ES-I3 (cell line): Measurements from ENCODE around the gene PARK7.

ENCODE experiments used
- H3K36me3 ChIP-seq: 2 replicates; pipeline ENCODE4 v1.6.1; 2013; ENCODE audit warnings: mild to moderate bottlenecking, low read length, control low read depth, moderate library complexity; ENCODE audit not compliant: insufficient read depth
- H3K4me1 ChIP-seq: 2 replicates; pipeline ENCODE4 v1.6.1; 2013; ENCODE audit warnings: mild to moderate bottlenecking, control low read depth, low read length; ENCODE audit not compliant: insufficient read depth
- H3K9ac ChIP-seq: 2 replicates; pipeline ENCODE4 v1.6.1; 2013; ENCODE audit warnings: low read depth, mild to moderate bottlenecking, low read length, moderate library complexity
- H3K9me3 ChIP-seq: 2 replicates; pipeline ENCODE4 v1.6.1; 2013; ENCODE audit warnings: mild to moderate bottlenecking, low read length, moderate library complexity; ENCODE audit not compliant: control insufficient read depth, insufficient read depth

The PARK7 gene

GRCh38 chr1:8015809-8016165 is 54.3 kb downstream of the PARK7 start:
- Histone ChIP-seq H3K9me3 (no peaks in the 10 kb centered on the region), H3K36me3 (peaks cover 24% of the 10 kb centered on the region), H3K4me1 (peaks cover 48% of the 10 kb centered on the region), H3K9ac (no peak overlapping the region)

DNA sequence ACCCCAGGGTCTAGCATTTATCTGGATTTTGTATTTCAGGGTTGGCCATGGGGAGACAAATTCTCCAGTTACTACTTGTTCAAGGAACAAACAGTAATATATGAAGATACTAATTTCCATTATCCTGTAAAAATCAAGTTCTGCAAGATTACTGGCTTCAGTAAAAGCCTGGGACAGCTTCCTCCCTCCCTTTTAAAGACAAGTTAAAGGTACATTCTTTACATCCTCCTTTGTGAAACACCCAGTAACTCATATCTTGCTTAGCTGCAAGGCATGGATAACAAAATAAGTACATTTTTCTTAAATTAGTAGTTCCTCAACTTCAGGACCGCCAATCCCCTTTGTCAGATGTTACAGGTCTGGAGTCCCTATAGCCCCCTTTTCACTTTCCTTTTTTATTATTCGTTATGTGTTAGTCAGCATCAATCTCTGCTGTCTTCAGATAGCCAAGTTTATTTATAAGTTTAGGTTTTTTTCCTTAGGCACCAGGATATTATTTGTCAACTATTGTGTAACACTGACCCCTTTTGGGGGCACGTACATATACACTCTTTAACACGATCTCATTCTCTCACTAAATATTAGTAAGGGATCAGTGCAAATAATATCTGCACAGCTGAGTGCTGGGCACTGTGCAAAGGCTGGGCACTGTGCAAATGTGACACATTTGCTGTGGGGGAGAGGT is 54.8 kb downstream of the PARK7 start:
- H3K9me3 ChIP-seq: no peaks in the 10 kb centered on the region
- H3K4me1 ChIP-seq: peaks cover 48% of the 10 kb centered on the region
- H3K9ac ChIP-seq: no peak overlapping the region
- peaks cover 20% of the 10 kb centered on the region for H3K36me3 ChIP-seq

- Histone ChIP-seq H3K9me3 (no peaks in the 10 kb centered on the region), H3K36me3 (peaks cover 19% of the 10 kb centered on the region), H3K4me1 (peaks cover 53% of the 10 kb centered on the region), H3K9ac (no peak overlapping the region)
Measured at GRCh38 chr1:8016895-8017241, 55.4 kb downstream of the PARK7 start.

GRCh38 chr1:8017495-8018197 is 56.1 kb downstream of the PARK7 start:
- Histone ChIP-seq H3K9ac (no peak overlapping the region), H3K4me1 (peaks cover 60% of the 10 kb centered on the region), H3K36me3 (peaks cover 14% of the 10 kb centered on the region), H3K9me3 (no peaks in the 10 kb centered on the region)

- H3K9ac ChIP-seq: no peak overlapping the region
- peaks cover 71% of the 10 kb centered on the region for H3K4me1 ChIP-seq
- H3K36me3 ChIP-seq: peaks cover 10% of the 10 kb centered on the region
- H3K9me3 ChIP-seq: no peaks in the 10 kb centered on the region
Measured at GRCh38 chr1:8018492-8019228, 57.1 kb downstream of the PARK7 start.

- Histone ChIP-seq H3K9ac (no peak overlapping the region), H3K4me1 (peaks cover 74% of the 10 kb centered on the region), H3K36me3 (peaks cover 5% of the 10 kb centered on the region), H3K9me3 (no peaks in the 10 kb centered on the region)
Measured at GRCh38 chr1:8019229-8019620, 57.7 kb downstream of the PARK7 start.

- Histone ChIP-seq H3K4me1 (peaks cover 74% of the 10 kb centered on the region), H3K9me3 (no peaks in the 10 kb centered on the region), H3K9ac (no peak overlapping the region), H3K36me3 (no peaks in the 10 kb centered on the region)
Measured at GRCh38 chr1:8020032-8020431, 58.5 kb downstream of the PARK7 start.

- Histone ChIP-seq H3K4me1 (peaks cover 60% of the 10 kb centered on the region), H3K9ac (no peak overlapping the region), H3K36me3 (no peaks in the 10 kb centered on the region), H3K9me3 (no peaks in the 10 kb centered on the region)
Measured at GRCh38 chr1:8021676-8022266, 60.3 kb downstream of the PARK7 start.

GRCh38 chr1:8022395-8023286 is 61.1 kb downstream of the PARK7 start:
- no peaks in the 10 kb centered on the region for H3K9me3 ChIP-seq
- peak overlapping the region; percentile 31; the same call in 1 of the 2 replicates for H3K9ac ChIP-seq
- peaks cover 61% of the 10 kb centered on the region for H3K4me1 ChIP-seq
- no peaks in the 10 kb centered on the region for H3K36me3 ChIP-seq

DNA sequence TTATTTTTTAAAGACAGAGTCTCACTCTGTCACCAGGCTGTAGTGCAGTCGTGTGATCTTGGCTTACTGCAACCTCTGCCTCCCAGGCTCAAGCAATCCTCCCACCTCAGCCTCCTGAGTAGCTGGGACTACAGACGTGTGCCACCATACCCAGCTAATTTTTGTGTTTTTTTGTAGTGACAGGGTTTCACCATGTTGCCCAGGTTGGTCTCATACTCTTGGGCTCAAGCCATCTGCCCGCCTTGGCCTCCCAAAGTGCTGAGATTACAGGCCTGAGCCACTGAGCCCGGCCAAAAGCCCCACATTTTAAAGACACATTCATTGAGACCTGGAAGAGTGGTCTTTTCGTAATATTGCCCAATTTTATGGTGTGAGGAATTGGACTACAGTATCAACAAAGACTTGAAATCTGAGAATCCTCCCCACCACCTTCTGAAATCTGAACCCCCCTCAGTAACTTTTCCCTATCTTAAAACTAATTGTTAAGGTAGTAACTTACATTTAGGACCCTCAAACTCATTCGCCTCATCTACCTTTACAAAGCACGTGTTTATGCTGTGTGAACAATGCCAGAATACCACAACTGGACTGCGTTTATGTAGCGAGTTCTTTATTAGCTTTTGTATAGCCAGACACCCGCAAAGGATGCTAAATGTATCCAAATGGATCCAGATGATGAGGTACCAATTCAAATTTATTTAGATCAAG is 61.9 kb downstream of the PARK7 start:
- Histone ChIP-seq H3K9me3 (no peaks in the 10 kb centered on the region), H3K9ac (peak overlapping the region; percentile 90; the same call in 1 of the 2 replicates), H3K4me1 (peaks cover 62% of the 10 kb centered on the region), H3K36me3 (no peaks in the 10 kb centered on the region)

GRCh38 chr1:8023995-8024313 is 62.4 kb downstream of the PARK7 start:
- Histone ChIP-seq H3K9me3 (no peaks in the 10 kb centered on the region), H3K9ac (peak overlapping the region; percentile 90; the same call in 1 of the 2 replicates), H3K4me1 (peaks cover 59% of the 10 kb centered on the region), H3K36me3 (no peaks in the 10 kb centered on the region)

- Histone ChIP-seq H3K4me1 (peaks cover 55% of the 10 kb centered on the region), H3K36me3 (no peaks in the 10 kb centered on the region), H3K9ac (peak overlapping the region; percentile 90; the same call in 1 of the 2 replicates), H3K9me3 (no peaks in the 10 kb centered on the region)
Measured at GRCh38 chr1:8024329-8024728, 62.8 kb downstream of the PARK7 start.

DNA sequence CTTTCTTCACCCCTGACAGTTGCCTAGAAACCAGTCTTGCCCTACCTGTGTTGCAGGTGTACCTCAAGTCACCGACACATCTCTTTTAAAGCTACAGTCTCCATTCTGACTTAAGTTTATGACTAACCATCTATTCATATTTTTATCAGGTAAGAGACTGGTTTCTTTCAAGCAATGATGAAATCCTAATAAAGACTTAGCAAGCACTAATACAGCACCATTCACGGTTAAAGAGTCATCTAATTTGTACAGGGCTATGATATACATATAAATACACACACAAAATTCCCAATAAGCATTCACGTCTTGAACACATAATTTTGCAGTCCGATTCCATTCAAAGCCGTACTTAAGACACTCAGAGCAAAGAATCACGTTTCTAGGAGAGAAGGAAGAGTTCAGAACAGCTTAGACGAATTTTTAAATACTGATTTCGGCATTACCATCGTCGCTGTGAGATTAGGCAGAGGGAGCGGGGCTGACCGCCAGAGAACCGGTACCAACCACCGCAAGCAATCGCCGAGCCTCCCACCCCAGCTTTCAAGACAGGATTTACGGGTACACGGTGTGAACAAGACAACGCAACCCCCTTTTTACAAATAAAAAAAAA is 63.7 kb downstream of the PARK7 start:
- Histone ChIP-seq H3K36me3 (no peaks in the 10 kb centered on the region), H3K4me1 (peaks cover 46% of the 10 kb centered on the region), H3K9me3 (no peaks in the 10 kb centered on the region), H3K9ac (peak overlapping the region; percentile 90)
